Right renal cortex interstitium (tissue), 3 donors: ENCODE data around the gene RAD51C. TPM values are rescaled to one million over a fixed set of nuclear protein-coding genes. Genes with fewer than 3 reads are reported as not detected.
"Not testable (repeated sequence)": the region's sequence is repeated elsewhere in the genome, so short reads cannot be mapped to it uniquely, and the experiment has no call there.

ENCODE experiments used
- DNase-seq, 3 donors: peaks; one replicate each; pipeline ENCODE4 v3.0.0-alpha.2; 2013; ENCODE audit warnings: low read depth in 3 of 3, low spot score in 2 of 3
- polyA plus RNA-seq, 3 donors: library from polyadenylated mRNA; unstranded; fragments of 120-200 nt; gene quantifications; one replicate each; pipeline ENCODE4 v1.2.1, GENCODE V29; 2013; ENCODE audit not compliant: insufficient read length in 3 of 3

RAD51C gene
- polyA plus RNA-seq, 3 donors = 50.6 to 53.0 (median 51.9) TPM

GRCh38 chr17:58730937-58731336 is 38.5 kb downstream of the RAD51C start:
- no peak for DNase-seq

GRCh38 chr17:58734040-58734439 is 41.6 kb downstream of the RAD51C start:
- DNase-seq = no peak

DNA sequence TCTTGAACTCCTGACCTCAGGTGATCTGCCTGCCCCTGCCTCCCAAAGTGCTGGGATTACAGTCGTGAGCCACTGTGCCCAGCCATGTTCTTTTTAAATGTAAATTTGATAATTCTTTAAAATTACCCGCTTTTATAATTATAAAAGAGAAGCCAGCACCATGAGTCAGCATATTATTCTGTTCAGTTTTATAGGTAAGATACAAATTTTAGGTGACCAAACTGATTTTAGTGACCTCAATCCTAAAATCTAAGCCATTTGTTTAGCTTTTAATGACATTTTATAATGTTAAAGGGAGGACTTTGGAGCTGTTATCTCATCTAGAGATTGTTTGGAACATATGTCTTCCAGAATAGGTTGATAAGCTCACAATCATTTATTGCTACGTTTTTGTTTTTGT is 42.4 kb downstream of the RAD51C start:
- DNase-seq = no peak

DNA sequence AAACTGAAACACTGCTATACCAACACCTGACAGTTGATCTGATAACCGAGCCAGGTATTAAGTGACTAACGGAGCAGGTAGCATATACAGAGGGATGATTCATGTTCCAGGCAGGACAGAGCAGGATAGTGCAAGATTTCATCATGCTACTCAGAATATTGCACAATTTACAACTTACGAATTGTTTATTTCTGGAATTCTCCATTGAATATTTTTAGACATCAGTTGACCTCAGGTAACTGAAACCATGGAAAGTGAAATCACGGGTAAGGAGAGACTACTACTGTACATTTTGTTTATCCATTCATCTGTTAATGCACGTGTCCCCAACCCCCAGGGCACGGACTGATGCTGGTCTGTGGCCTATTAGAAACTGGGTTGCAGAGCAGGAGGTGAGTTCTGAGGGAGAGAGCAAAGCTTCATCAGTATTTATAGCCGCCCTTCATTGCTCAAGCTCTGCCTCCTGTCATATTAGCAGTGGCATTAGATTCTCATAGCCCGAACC is 48.8 kb downstream of the RAD51C start:
- DNase-seq = no peak

DNA sequence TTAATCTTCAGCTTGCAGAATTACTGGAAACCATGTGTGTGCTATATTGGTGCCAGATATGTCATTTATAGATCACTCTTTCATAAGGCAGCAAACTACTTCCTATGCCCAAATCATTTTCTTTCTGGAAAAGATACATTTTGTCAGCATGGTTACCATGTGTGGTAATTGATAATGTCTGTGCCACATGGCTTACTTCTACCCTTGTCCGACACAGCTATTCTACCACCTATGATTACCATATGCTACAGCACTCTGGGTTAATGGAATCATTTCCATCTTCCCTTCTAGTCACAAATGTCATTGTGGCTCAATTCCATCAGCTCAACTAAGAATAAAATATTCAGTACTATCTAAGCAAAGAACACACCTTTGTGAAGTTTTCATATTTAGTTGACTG is 55.3 kb downstream of the RAD51C start:
- no peak for DNase-seq

- DNase-seq = not testable (repeated sequence)
Measured at GRCh38 chr17:58749627-58750026, 57.2 kb downstream of the RAD51C start.

- no peak for DNase-seq
Measured at GRCh38 chr17:58753026-58753425, 60.6 kb downstream of the RAD51C start.

DNA sequence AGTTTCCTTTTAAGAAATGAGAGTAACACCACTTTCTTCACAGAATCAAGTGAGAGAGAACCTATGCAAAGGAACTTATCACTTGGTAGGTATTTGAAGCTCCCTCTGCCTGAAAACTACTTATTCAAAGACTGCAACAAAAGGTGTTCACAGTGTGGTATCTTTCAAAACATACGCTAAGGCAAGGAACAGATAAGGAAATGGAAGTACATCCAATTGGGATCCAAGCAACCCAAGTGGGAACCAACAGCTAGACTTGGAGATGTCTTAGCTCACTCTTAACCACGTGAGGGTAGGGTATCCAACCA is 62.8 kb downstream of the RAD51C start:
- DNase-seq = no peak

DNA sequence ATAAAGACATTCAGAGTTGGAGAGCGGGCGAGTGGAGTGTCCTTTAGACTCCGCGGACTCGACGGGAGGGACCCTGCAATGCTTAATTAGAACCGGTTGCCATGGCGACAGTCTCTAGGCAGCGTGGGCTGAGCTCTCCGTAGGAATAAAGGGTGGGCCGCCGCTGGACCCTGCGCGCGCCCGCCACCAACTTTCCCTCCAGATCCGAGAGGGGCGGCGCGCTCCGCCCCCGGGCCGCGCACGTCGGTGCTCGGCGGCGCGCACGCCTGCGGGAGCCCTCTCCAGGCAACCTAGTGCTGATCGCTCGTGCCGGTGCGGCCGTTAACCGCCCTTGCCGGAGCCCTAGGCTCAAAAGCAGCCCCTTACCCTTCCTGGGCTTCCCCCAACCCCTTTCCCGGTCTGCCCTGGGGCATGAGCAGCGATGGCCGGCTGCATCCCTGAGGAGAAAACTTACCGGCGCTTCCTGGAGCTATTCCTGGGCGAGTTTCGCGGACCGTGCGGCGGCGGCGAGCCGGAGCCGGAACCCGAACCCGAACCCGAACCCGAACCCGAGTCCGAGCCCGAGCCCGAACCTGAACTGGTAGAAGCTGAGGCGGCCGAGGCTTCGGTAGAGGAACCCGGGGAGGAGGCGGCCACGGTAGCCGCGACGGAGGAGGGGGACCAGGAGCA is 63.3 kb downstream of the RAD51C start, which contains the start of gene PPM1E:
TSS of gene PPM1E (plus strand) at position 278 of the 669 bp plus-strand sequence.
- peak; percentile 65 to 77 (median 76) for DNase-seq

DNA sequence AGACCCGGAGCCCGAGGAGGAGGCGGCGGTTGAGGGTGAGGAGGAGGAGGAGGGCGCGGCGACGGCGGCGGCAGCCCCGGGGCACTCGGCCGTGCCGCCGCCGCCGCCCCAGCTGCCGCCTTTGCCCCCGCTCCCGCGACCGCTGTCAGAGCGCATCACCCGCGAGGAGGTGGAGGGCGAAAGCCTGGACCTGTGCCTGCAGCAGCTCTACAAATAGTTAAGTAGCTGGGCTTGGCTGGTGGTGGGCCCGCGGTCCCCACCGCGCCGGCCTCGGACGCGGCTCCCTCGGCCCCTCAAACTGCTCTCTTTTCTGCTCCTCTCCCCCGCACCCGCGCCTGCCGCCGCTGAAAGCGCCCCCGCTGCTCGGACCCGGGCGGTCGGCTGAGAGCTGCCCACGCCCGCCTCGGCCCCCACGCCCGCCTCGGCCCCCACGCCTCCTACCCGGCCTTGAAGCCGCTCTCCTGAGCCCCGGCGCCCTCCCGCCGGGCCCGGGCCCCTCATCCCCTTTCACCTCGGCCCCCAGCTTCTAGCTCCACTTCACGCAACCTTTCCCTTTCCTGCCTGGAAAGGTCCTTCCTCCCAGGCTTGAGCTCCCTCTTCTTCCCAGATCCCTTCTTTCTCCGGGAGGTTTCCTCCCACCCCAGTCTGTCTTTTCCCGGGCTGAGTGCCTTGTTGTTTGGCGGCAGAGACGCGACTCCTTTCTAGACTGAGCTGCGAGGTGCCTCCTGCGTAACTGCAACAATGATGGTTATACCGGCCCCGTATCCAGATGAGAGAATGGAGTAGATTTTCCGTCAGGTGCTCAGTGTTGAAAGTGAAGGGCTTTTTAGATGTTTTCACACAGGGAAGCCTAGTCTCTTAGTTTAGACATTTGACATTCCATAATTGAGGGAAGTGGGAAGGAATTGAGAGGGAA is 64.1 kb downstream of the RAD51C start:
- no peak for DNase-seq

DNA sequence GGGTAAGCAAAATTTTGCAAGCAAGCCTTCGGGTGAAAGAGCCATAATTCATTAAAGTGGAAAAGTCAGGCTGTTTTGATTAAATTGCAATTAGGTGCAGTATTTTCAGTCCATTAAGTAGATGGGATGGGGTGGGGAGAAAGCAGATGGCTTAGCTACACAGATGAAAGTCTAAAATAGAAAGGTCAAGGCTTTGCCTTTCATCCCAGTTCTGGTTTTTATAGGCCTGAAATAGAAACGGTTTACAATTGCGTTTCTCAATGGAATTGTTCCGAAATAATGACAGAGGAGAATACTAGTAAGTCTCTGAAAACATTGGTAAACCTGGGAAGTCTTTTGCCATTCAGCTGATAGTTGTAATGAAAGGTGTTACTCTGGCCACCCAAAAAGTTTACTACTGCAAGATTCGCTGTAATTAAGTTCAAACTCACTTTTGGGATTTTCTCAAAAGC is 64.8 kb downstream of the RAD51C start:
- DNase-seq = no peak

DNA sequence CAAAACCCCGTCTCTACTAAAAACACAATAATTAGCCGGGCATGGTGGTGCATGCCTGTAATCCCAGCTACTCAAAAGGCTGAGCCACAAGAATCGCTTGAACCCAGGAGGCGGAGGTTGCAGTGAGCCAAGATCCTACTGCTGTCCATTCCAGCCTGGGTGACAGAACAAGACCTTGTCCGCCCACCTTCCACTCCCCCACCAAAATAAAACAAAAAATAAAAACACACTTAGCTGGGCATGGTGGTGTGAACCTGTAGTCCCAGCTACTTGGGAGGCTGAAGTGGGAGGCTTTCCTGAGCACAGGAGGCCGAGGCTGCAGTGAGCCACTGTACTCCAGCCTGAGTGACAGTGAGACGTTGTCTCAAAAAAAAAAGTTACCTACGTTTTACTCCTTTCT is 66.5 kb downstream of the RAD51C start:
- DNase-seq = no peak

GRCh38 chr17:58759522-58759921 is 67.1 kb downstream of the RAD51C start:
- DNase-seq = no peak

GRCh38 chr17:58760248-58760647 is 67.8 kb downstream of the RAD51C start:
- DNase-seq = no peak

- DNase-seq = no peak
Measured at GRCh38 chr17:58763263-58763662, 70.9 kb downstream of the RAD51C start.

DNA sequence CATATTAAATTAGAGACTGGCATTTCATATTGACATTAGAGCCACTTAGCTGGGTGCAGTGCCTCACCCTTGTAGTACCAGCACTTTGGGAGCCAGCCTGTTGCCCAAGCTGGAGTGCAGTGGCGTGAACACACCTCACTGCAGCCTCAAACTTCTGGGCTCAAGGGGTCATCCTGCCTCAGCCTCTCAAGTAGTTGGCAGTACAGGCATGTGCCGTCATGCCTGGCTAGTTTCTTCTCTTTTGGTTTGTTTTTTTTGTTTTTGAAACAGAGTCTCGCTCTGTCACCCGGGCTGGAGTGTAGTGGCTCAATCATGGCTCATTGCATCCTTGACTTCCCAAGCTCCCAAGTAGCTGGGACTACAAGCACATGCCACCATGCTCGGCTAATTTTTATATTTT is 72.0 kb downstream of the RAD51C start:
- no peak for DNase-seq

GRCh38 chr17:58778482-58778881 is 86.1 kb downstream of the RAD51C start:
- DNase-seq = not testable (repeated sequence)

- DNase-seq = no peak
Measured at GRCh38 chr17:58779446-58779845, 87.0 kb downstream of the RAD51C start.

- DNase-seq = no peak
Measured at GRCh38 chr17:58783380-58783779, 91.0 kb downstream of the RAD51C start.

DNA sequence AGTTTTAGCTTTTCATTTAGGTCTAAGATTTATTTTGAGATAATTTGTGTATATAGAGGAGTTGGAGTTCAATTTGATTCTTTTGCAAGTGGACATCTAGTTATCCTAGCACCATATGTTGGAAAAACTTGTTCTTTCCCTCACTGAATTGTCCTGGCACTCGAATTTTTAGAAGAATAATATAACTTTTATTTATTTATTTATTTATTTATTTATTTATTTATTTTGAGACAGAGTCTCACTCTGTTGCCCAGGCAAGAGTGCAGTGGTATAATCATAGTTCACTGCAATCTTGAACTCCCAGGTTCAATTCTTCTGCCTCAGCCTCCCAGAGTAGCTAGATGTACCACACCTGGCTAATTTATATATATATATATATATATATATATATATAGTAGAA is 92.7 kb downstream of the RAD51C start:
- no peak for DNase-seq
